GM12878 (cell line): ENCODE data around the gene SLC30A4. TPM values are rescaled to one million over a fixed set of nuclear protein-coding genes. Genes with fewer than 3 reads are reported as not detected.

Source experiments
- ATAC-seq: fragments of 200-7000 bp; cut with Tn5 transposase; 3 replicates; pipeline ENCODE4 v1.9.1; 2020; ENCODE audit warnings: mild to moderate bottlenecking, moderate library complexity
- BruUV-seq: library from RNA; stranded (reverse); fragments of 400-500 nt; replicated peaks from 2 replicates; lab custom pipeline; 2021; lab: Mats Ljungman, UMichigan
- CTCF ChIA-PET: fragments of 300-600 bp; sonication (Branson Sonifier 250); formaldehyde crosslinking; extraction: SDS; loops from one replicate; lab custom pipeline; 2021; ENCODE audit warnings: inconsistent platforms; lab: Yijun Ruan, JAX
- POLR2A ChIA-PET: fragments of 350-600 bp; formaldehyde crosslinking; extraction: SDS; loops from one replicate; lab custom pipeline; 2021; ENCODE audit warnings: inconsistent platforms; lab: Charles Lee
- RAD21 ChIA-PET: fragments of 300-600 bp; sonication (Branson Sonifier 250); formaldehyde crosslinking; loops from one replicate; lab custom pipeline; 2023; ENCODE audit warnings: antibody characterized with exemption; ENCODE audit not compliant: unreplicated experiment; lab: Charles Lee
- SMC1A ChIA-PET: fragments of 300-600 bp; sonication (Branson Sonifier 250); formaldehyde crosslinking; loops from one replicate; lab custom pipeline; 2023; ENCODE audit not compliant: unreplicated experiment, uncharacterized antibody; lab: Charles Lee
- DNase-seq: peaks from one replicate; pipeline ENCODE4 v3.0.0-alpha.2; 2011; ENCODE audit warnings: low read depth, low spot score
- FAIRE-seq: peaks from 3 replicates; lab custom pipeline; 2011; peaks lifted over from hg19 to GRCh38; lab: Jason Lieb, UNC
- H2AFZ ChIP-seq: 2 replicates; pipeline ENCODE4 v1.6.0; 2011; ENCODE audit warnings: low read depth, low read length, control low read depth; ENCODE audit not compliant: control insufficient read depth
- H3K27ac ChIP-seq: 2 replicates; pipeline ENCODE4 v1.5.1; 2011; ENCODE audit warnings: control low read depth; ENCODE audit not compliant: control insufficient read depth, insufficient read depth
- H3K27me3 ChIP-seq, 2 experiments: replicated peaks in 1 of 2; 2 replicates each; pipeline versions ENCODE4 v1.6.0 to v1.6.1; 2011; ENCODE audit warnings: low read length in 1 of 2; ENCODE audit not compliant: control insufficient read depth in 2 of 2, insufficient read depth in 2 of 2
- H3K36me3 ChIP-seq, 2 experiments: 2 replicates each; pipeline ENCODE4 v1.5.1; 2011; ENCODE audit warnings: low read length in 1 of 2; ENCODE audit not compliant: control insufficient read depth in 2 of 2, insufficient read depth in 2 of 2
- H3K4me1 ChIP-seq: 2 replicates; pipeline ENCODE4 v1.6.1; 2011; ENCODE audit warnings: mild to moderate bottlenecking, low read length, moderate library complexity, mixed read lengths; ENCODE audit not compliant: control insufficient read depth, insufficient read depth
- H3K4me2 ChIP-seq: 2 replicates; pipeline ENCODE4 v1.6.0; 2011; ENCODE audit warnings: control low read depth; ENCODE audit not compliant: control insufficient read depth, insufficient read depth
- H3K4me3 ChIP-seq: fragments of 200-600 bp; sonication (generic); 2 replicates; pipeline ENCODE4 v1.5.1; 2016
- H3K79me2 ChIP-seq: 2 replicates; pipeline ENCODE4 v1.6.0; 2011; ENCODE audit warnings: low read length; ENCODE audit not compliant: control insufficient read depth, insufficient read depth
- H3K9ac ChIP-seq: 2 replicates; pipeline ENCODE4 v1.8.0; 2011; ENCODE audit warnings: low read length, control low read depth, mixed read lengths; ENCODE audit not compliant: control insufficient read depth, insufficient read depth
- H3K9me3 ChIP-seq: replicated peaks from 3 replicates; pipeline ENCODE4 v1.5.1; 2011; ENCODE audit warnings: mild to moderate bottlenecking, low read length; ENCODE audit not compliant: control insufficient read depth, insufficient read depth
- H4K20me1 ChIP-seq: 2 replicates; pipeline ENCODE4 v1.6.0; 2011; ENCODE audit not compliant: control insufficient read depth, insufficient read depth
- BMI1 ChIP-seq: fragments of 450-650 bp; IDR thresholded peaks from 2 replicates; pipeline ENCODE4 v1.6.1; 2016; ENCODE audit warnings: mild to moderate bottlenecking, moderate library complexity, borderline replicate concordance
- DPF2 ChIP-seq: fragments of 450-650 bp; IDR thresholded peaks from 2 replicates; pipeline ENCODE4 v1.6.1; 2017; ENCODE audit warnings: mild to moderate bottlenecking
- GABPA ChIP-seq: IDR thresholded peaks from 2 replicates; pipeline ENCODE4 v1.6.1; 2014; ENCODE audit warnings: antibody characterized with exemption, low read depth, mild to moderate bottlenecking, inconsistent platforms
- IKZF2 ChIP-seq, 2 experiments: fragments of 450-650 bp; IDR thresholded peaks; 2 replicates each; pipeline ENCODE4 v1.6.1; 2017; ENCODE audit warnings: mild to moderate bottlenecking in 2 of 2, moderate library complexity in 2 of 2
- IRF4 ChIP-seq: IDR thresholded peaks from 2 replicates; pipeline ENCODE4 v1.6.1; 2011; ENCODE audit warnings: low read depth, low read length
- MXI1 ChIP-seq: fragments of 150-350 bp; IDR thresholded peaks from 2 replicates; pipeline ENCODE4 v1.6.1; 2011; ENCODE audit warnings: low read depth, mild to moderate bottlenecking, inconsistent platforms, low read length, improper control_type of control experiment
- PAX8 ChIP-seq: fragments of 450-650 bp; IDR thresholded peaks from 2 replicates; pipeline ENCODE4 v1.6.1; 2017; ENCODE audit warnings: mild to moderate bottlenecking, moderate library complexity
- PML ChIP-seq: IDR thresholded peaks from 2 replicates; pipeline ENCODE4 v1.6.1; 2012; ENCODE audit warnings: low read length, inconsistent platforms
- POU2F2 ChIP-seq: IDR thresholded peaks from 3 replicates; pipeline ENCODE4 v1.6.1; 2011; ENCODE audit warnings: low read depth, mild to moderate bottlenecking, low read length, borderline replicate concordance
- RAD51 ChIP-seq: fragments of 450-650 bp; IDR thresholded peaks from 2 replicates; pipeline ENCODE4 v1.6.1; 2016; ENCODE audit warnings: moderate library complexity, mild to moderate bottlenecking, inconsistent platforms
- SMAD1 ChIP-seq: fragments of 450-650 bp; IDR thresholded peaks from 2 replicates; pipeline ENCODE4 v1.6.1; 2018; ENCODE audit warnings: mild to moderate bottlenecking, low read depth; ENCODE audit not compliant: partially characterized antibody
- TCF3 ChIP-seq: IDR thresholded peaks from 2 replicates; pipeline ENCODE4 v1.6.1; 2012; ENCODE audit warnings: low read depth, mild to moderate bottlenecking, low read length, borderline replicate concordance; ENCODE audit not compliant: insufficient read depth
- ZNF274 ChIP-seq: IDR thresholded peaks from one replicate; pipeline ENCODE4 v1.8.0; 2011; ENCODE audit not compliant: insufficient read length, insufficient read depth
- WGBS: methylation state at CpG from one replicate; pipeline ENCODE4 v1.1.6; 2016; ENCODE audit warnings: low lambda C conversion rate; ENCODE audit not compliant: insufficient replicate concordance, insufficient coverage; ENCODE audit errors: missing lambda C conversion rate; 5-methylcytosine and 5-hydroxymethylcytosine counted together
- in situ Hi-C: fragments of 300-500 bp; cut with MboI; formaldehyde crosslinking; loops from 9 replicates; pipeline ENCODE4 v1.14.3; 2018; ENCODE audit warnings: mixed read lengths
- intact Hi-C: fragments of 100-400 bp; cut with micrococcal nuclease; formaldehyde crosslinking; loops from one replicate; pipeline ENCODE4 v1.14.2; 2022; ENCODE audit not compliant: unreplicated experiment
- polyA plus RNA-seq, 11 experiments: library from polyadenylated mRNA; depleted of rRNA in 4 of 11; unstranded in 6 of 11; stranded (reverse) in 5 of 11; fragments of >200 nt; fragmentation: Nextera tagmentation in 4 of 11; fragmentation: Illumina TruSeq in 1 of 11; extraction: Ambion mirVana in 4 of 11; extraction: Trizol in 1 of 11; gene quantifications; 1 replicate in 1 of 11; 2 replicates in 10 of 11; pipeline versions ENCODE4 v1.2.1 to v1.2.3, GENCODE V29; 2011 to 2016; ENCODE audit warnings: inconsistent platforms in 2 of 11, missing spikeins in 2 of 11, low read depth in 1 of 11
- total RNA-seq, 4 experiments: library from RNA; depleted of rRNA in 3 of 4; stranded (reverse); fragments of >200 nt in 3 of 4; fragmentation: Illumina TruSeq in 1 of 4; extraction: Trizol in 1 of 4; gene quantifications; 2 replicates each; pipeline versions ENCODE4 v1.2.1 to v1.2.3, GENCODE V29; 2013 to 2021
- TF ChIP-seq, protein P1 (sequence below): IDR thresholded peaks from 2 replicates; pipeline ENCODE4 v1.6.1; 2012; ENCODE audit warnings: low read length, inconsistent platforms
- TF ChIP-seq, protein P2 (sequence below): IDR thresholded peaks from 2 replicates; pipeline ENCODE4 v1.6.1; 2011; ENCODE audit warnings: low read depth, low read length, improper control_type of control experiment, borderline replicate concordance

Gene SLC30A4
- total and polyA plus RNA-seq, 10 of the 15 experiments (the other 5 are each of a cell fraction or from before 2014, with no cell fraction given): 0.05 to 0.31 (median 0.20) TPM

DNA sequence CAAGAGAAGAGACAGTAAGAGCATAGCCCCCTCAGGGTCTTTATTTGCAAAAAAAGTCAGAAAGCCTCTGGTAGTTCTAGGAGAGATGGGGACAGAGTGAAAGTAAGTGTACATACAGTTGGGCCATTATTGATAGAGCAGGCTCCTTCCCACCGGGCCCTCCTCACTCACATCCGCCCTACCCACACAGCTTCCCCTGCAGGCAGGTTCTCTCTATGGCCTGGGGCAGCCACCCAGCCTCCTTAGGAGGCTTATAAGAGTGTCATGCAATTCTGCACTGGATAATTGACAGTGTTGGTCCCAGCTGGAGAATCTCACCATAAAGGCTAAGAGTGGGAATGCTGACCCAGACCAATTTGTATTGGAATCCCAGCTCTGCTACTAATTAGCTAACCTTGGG, 49.5 kb downstream of the SLC30A4 start:
- H3K79me2 ChIP-seq: no peaks in the 10 kb centered on the region
- H3K4me2 ChIP-seq: no peak overlapping the region
- no peak overlapping the region for H2AFZ ChIP-seq
- no peak overlapping the region for H3K4me3 ChIP-seq
- in situ Hi-C loops: no loop called here
- H3K9ac ChIP-seq: no peak overlapping the region
- TF ChIP-seq IKZF2 (IDR thresholded peaks at IDR 0.05) (no peak), RAD51 (no peak), MXI1 (no peak), POU2F2 (no peak), BMI1 (no peak), TCF3 (no peak), GABPA (no peak), PML (no peak), DPF2 (no peak), IRF4 (no peak), SMAD1 (no peak), PAX8 (no peak), ZNF274 (no peak)
- TF ChIP-seq, protein P1, sequence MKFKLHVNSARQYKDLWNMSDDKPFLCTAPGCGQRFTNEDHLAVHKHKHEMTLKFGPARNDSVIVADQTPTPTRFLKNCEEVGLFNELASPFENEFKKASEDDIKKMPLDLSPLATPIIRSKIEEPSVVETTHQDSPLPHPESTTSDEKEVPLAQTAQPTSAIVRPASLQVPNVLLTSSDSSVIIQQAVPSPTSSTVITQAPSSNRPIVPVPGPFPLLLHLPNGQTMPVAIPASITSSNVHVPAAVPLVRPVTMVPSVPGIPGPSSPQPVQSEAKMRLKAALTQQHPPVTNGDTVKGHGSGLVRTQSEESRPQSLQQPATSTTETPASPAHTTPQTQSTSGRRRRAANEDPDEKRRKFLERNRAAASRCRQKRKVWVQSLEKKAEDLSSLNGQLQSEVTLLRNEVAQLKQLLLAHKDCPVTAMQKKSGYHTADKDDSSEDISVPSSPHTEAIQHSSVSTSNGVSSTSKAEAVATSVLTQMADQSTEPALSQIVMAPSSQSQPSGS: no peak
- TF ChIP-seq, protein P2, sequence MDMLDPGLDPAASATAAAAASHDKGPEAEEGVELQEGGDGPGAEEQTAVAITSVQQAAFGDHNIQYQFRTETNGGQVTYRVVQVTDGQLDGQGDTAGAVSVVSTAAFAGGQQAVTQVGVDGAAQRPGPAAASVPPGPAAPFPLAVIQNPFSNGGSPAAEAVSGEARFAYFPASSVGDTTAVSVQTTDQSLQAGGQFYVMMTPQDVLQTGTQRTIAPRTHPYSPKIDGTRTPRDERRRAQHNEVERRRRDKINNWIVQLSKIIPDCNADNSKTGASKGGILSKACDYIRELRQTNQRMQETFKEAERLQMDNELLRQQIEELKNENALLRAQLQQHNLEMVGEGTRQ: no peak
- no peaks in the 10 kb centered on the region; a peak in 1 of 4 replicates for H3K27me3 ChIP-seq
- H3K4me1 ChIP-seq: no peaks in the 10 kb centered on the region
- WGBS: 31% methylated on average over 2 of the region's 2 CpGs
- POLR2A ChIA-PET: no interaction called here
- ATAC-seq (no peak), DNase-seq (no peak), FAIRE-seq (no peak)
- SMC1A ChIA-PET: interaction anchor here (1.4 kb wide), 1 partner anchor 114 kb away, joined by 4 read pairs; the partner anchor contains the start of gene BLOC1S6
- intact Hi-C loops: no loop called here
- H3K36me3 ChIP-seq: no peaks in the 10 kb centered on the region
- H4K20me1 ChIP-seq: no peaks in the 10 kb centered on the region
- H3K27ac ChIP-seq: no peak overlapping the region
- H3K9me3 ChIP-seq: no peaks in the 10 kb centered on the region
- RAD21 ChIA-PET: no interaction called here
- no TSS peak for BruUV-seq
- CTCF ChIA-PET: interaction anchor here (1.1 kb wide), 1 partner anchor 138 kb away, joined by 3 read pairs; no protein-coding TSS in a partner anchor
